Lung (tissue), 16 donors: ENCODE measurements around the gene CPT1A. TPM values are rescaled to one million over a fixed set of nuclear protein-coding genes. Genes with fewer than 3 reads are reported as not detected.
"Not testable (repeated sequence)": the region's sequence is repeated elsewhere in the genome, so short reads cannot be mapped to it uniquely, and the experiment has no call there.

Source experiments
- ATAC-seq: fragments of 200-7000 bp; cut with Tn5 transposase; one replicate; pipeline ENCODE4 v1.9.1; 2020; ENCODE audit warnings: moderate number of reproducible peaks; ENCODE audit not compliant: insufficient read depth, low FRiP score
- DNase-seq, 3 donors: peaks; one replicate each; pipeline ENCODE4 v3.0.0-alpha.2; 2013 to 2017
- H3K27ac ChIP-seq, 2 donors: one replicate each; pipeline ENCODE4 v1.5.1; 2013; ENCODE audit warnings: mild to moderate bottlenecking in 2 of 2, moderate library complexity in 2 of 2, control low read depth in 1 of 2, inconsistent platforms in 1 of 2, low read depth in 1 of 2, low read length in 1 of 2
- H3K27me3 ChIP-seq, 3 donors: one replicate each; pipeline ENCODE4 v1.5.1; 2013; ENCODE audit warnings: low read length in 2 of 3; ENCODE audit not compliant: control insufficient read depth in 3 of 3, insufficient read depth in 3 of 3
- H3K36me3 ChIP-seq, 4 donors: one replicate each; pipeline ENCODE4 v1.5.1; 2013; ENCODE audit warnings: low read length in 4 of 4, mild to moderate bottlenecking in 1 of 4, moderate library complexity in 1 of 4; ENCODE audit not compliant: control insufficient read depth in 4 of 4, insufficient read depth in 4 of 4
- H3K4me1 ChIP-seq, 5 donors: one replicate each; pipeline ENCODE4 v1.5.1; 2013; ENCODE audit warnings: low read length in 5 of 5, mild to moderate bottlenecking in 2 of 5, moderate library complexity in 1 of 5; ENCODE audit not compliant: control insufficient read depth in 5 of 5, insufficient read depth in 5 of 5
- H3K4me3 ChIP-seq: one replicate; pipeline ENCODE4 v1.5.1; 2013; ENCODE audit warnings: mild to moderate bottlenecking, control low read depth, moderate library complexity
- H3K9ac ChIP-seq, 2 donors: one replicate each; pipeline ENCODE4 v1.5.1; 2013; ENCODE audit warnings: low read length in 2 of 2, control low read depth in 1 of 2; ENCODE audit not compliant: insufficient read depth in 1 of 2
- H3K9me3 ChIP-seq, 4 donors: one replicate each; pipeline ENCODE4 v1.5.1; 2013; ENCODE audit warnings: low read length in 3 of 4, mild to moderate bottlenecking in 1 of 4, moderate library complexity in 1 of 4; ENCODE audit not compliant: control insufficient read depth in 4 of 4, insufficient read depth in 3 of 4
- WGBS, 2 donors: extraction: QIAGEN DNeasy Blood & Tissue Kit; methylation state at CpG; one replicate each; pipeline ENCODE4 v1.1.7; 2013; 5-methylcytosine and 5-hydroxymethylcytosine counted together
- long read RNA-seq, 5 donors: transcript quantifications; one replicate each; lab custom pipeline, GENCODE V29; 2026
- polyA plus RNA-seq, 2 donors: library from polyadenylated mRNA; stranded (reverse); fragments of 200-250 nt; gene quantifications; one replicate each; pipeline ENCODE4 v1.2.1, GENCODE V29; 2013
- total RNA-seq, 2 donors: library from RNA; depleted of rRNA in 1 of 2; stranded (reverse); fragments of >200 nt in 1 of 2; gene quantifications; one replicate each; pipeline ENCODE4 v1.2.1, GENCODE V29; 2014 to 2021
- TF ChIP-seq, protein P1 (sequence below): IDR thresholded peaks from 2 replicates; pipeline ENCODE4 v1.5.1; 2012; ENCODE audit warnings: mild to moderate bottlenecking; ENCODE audit errors: control extremely low read depth, extremely low read depth
- donor health status: control.
- donor health status: control.
- donor health status: Bipolar disorder and iron deficiency.
- donor health status: healthy.
- donor health status: DM: yes; HTN: yes; CAD: no.

The CPT1A gene
- total RNA-seq (10 to 100 TPM; 19.4 to 51.7 TPM), polyA plus RNA-seq (10 to 100 TPM; 17.0 to 17.4 TPM)
- long read RNA-seq, donor 1, result 0 reads
- long read RNA-seq, donor 2, result 0 reads
- long read RNA-seq, donor 3, full-length matches to known transcripts, result 1 of 1 reads
- long read RNA-seq, donor 3, partial matches to known transcripts, result 0 of 1 reads
- long read RNA-seq, donor 3, other reads (novel, unspliced or antisense), result 0 of 1 reads
- long read RNA-seq, donor 4, result 0 reads
- long read RNA-seq, donor 5, full-length matches to known transcripts, result 1 of 1 reads
- long read RNA-seq, donor 5, partial matches to known transcripts, result 0 of 1 reads
- long read RNA-seq, donor 5, other reads (novel, unspliced or antisense), result 0 of 1 reads

DNA sequence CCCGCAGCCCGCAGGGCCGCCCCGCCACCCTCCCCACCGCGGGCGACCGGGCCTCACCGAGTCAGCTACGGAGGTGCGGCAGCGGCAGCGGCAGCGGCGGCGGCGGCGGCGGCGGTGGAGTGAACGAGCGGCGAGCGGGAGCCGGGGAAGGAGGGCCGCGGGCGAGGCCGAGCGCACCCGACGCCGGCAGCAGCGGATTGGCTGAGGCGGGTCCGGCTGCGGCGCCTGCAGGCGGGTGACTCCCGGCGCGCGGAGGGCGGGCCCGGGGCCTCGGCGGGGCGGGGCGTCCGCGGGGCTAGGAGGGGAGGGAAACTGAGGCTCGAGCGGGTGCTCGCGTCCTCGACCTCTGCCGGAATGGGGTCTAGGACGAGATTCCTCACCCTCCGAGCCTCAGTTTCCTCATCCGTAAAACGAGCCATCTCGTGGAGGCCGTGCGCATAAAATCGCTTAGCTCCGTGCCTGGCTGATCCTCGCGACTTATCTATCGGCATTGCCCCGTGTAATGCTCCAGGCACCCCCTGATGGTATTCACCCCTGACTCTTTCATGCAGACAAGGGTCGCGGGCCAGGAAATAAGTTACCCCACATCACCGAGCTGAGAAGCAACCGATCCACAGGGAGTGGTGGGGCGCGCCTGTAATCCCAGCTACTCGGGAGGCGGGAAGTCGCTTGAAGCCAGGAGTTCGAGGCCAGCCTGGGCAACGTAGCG, at the start of gene CPT1A:
TSS of gene CPT1A (minus strand) at position 199 of the 709 bp plus-strand sequence. CDS start 26,442 bp downstream, outside the sequence.
- H3K9ac ChIP-seq, result peak within 1 kb of the TSS in 1 of 2 donors; percentile 55
- H3K27me3 ChIP-seq, result peaks cover 0 to 19% (median 0%) of the 10 kb centered on the region in 3 donors
- H3K9me3 ChIP-seq, result no peaks in the 10 kb centered on the region
- 5 to 8% methylated on average over 42 to 82 of the region's 82 CpGs for WGBS, 2 donors
- H3K27ac ChIP-seq, result peak within 1 kb of the TSS; percentile 70 to 98
- no peaks in the 10 kb centered on the region for H3K36me3 ChIP-seq
- DNase-seq, result peak; percentile 73 to 86 (median 81)
- peak within 1 kb of the TSS; percentile 85 for H3K4me3 ChIP-seq
- peaks cover 6 to 61% (median 26%) of the 10 kb centered on the region in 5 donors for H3K4me1 ChIP-seq
- TF ChIP-seq, protein P1, sequence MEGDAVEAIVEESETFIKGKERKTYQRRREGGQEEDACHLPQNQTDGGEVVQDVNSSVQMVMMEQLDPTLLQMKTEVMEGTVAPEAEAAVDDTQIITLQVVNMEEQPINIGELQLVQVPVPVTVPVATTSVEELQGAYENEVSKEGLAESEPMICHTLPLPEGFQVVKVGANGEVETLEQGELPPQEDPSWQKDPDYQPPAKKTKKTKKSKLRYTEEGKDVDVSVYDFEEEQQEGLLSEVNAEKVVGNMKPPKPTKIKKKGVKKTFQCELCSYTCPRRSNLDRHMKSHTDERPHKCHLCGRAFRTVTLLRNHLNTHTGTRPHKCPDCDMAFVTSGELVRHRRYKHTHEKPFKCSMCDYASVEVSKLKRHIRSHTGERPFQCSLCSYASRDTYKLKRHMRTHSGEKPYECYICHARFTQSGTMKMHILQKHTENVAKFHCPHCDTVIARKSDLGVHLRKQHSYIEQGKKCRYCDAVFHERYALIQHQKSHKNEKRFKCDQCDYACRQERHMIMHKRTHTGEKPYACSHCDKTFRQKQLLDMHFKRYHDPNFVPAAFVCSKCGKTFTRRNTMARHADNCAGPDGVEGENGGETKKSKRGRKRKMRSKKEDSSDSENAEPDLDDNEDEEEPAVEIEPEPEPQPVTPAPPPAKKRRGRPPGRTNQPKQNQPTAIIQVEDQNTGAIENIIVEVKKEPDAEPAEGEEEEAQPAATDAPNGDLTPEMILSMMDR, result no peak
- ATAC-seq, result peak; percentile 45

DNA sequence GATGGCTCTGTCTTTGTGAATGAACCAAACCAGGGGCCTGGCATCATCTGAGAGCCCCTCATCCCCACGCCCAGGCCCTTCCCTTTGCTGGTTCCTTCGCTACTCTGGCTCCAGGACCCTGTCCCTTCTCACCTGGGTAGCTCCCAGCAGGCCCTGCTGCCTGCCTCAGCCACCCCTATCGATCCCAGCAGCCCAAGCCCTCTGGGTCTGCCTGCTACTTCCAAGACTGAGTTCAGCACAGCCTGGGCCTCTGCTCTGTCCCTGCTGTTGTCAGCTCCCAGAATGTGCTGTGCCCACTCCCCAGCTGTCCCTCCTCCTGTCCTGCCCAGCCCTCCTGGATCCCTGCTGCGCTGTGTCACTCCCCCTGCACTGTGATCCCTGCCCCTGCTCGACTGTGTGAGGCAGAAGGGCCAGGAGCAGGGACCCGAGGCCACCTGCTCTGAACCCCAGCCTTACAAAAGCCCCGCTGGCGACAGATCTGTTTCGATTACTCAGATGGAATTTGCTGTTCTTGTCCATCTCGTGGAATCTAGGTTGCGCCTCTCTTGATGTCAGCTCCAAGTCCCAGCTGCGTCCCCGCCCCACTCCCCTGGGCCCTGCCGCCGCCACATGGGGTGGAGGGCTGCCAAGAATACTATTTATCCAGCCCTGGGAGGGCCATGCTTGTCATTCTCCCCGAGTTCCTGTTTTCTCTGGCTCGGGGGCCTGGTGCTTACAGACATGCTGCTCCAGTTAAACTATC, 48.9 kb upstream of the CPT1A start:
- Histone ChIP-seq H3K27me3 (no peaks in the 10 kb centered on the region), H3K27ac (peak overlapping the region; percentile 42 to 49), H3K36me3 (peaks cover 7 to 25% (median 11%) of the 10 kb centered on the region in 4 donors), H3K4me1 (peaks cover 0 to 7% (median 0%) of the 10 kb centered on the region in 5 donors), H3K9me3 (no peaks in the 10 kb centered on the region), H3K4me3 (no peak overlapping the region), H3K9ac (no peak overlapping the region)
- WGBS, 2 donors, result 50 to 54% methylated on average over 17 of the region's 17 CpGs
- DNase-seq (peak; percentile 59 to 65 (median 63)), ATAC-seq (no peak)
- TF ChIP-seq, protein P1, result no peak

- peak in 2 of 3 donors; percentile 26 to 34 for DNase-seq
- 73 to 82% methylated on average over 18 of the region's 18 CpGs for WGBS, 2 donors
- TF ChIP-seq, protein P1, result no peak
- no peaks in the 10 kb centered on the region for H3K9me3 ChIP-seq
- H3K4me3 ChIP-seq, result no peak overlapping the region
- H3K27ac ChIP-seq, result peak overlapping the region in 1 of 2 donors; percentile 49
- H3K27me3 ChIP-seq, result no peaks in the 10 kb centered on the region
- peaks cover 0 to 7% (median 0%) of the 10 kb centered on the region in 5 donors for H3K4me1 ChIP-seq
- no peak for ATAC-seq
- H3K36me3 ChIP-seq, result peaks cover 5 to 23% (median 10%) of the 10 kb centered on the region in 4 donors
- H3K9ac ChIP-seq, result no peak overlapping the region
Measured at GRCh38 chr11:68889948-68890446, 48.3 kb upstream of the CPT1A start.

DNA sequence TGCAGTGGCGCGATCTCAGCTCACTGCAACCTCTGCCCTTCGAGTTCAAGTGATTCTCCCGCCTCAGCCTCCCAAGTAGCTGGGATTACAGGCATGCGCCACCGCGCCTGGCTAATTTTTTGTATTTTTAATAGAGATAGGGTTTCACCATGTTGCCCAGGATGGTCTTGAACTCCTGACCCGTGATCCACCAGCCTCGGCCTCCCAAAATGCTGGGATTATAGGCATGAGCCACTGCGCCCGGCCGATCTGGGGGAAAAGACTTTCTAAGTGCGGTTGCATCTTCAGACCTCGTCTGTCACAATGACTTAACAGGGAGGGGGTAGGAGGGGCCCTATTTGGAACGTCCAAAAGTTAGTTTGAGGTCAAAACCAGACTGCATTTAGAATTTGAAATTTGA, 43.1 kb upstream of the CPT1A start:
- H3K36me3 ChIP-seq, H3K4me3 ChIP-seq, DNase-seq, H3K9me3 ChIP-seq, ATAC-seq, H3K27me3 ChIP-seq, H3K9ac ChIP-seq, H3K4me1 ChIP-seq, H3K27ac ChIP-seq: not testable (repeated sequence)
- 93 to 97% methylated on average over 15 of the region's 15 CpGs for WGBS, 2 donors
